HUDEP-2 (cell line): ENCODE measurements around the gene CPE.
"Not testable (repeated sequence)": the region's sequence is repeated elsewhere in the genome, so short reads cannot be mapped to it uniquely, and the experiment has no call there.

Experiments
- DNase-seq, 76 experiments: peaks; one replicate each; lab custom pipeline; 2025; ENCODE audit not compliant: unreplicated experiment in 76 of 76; lab: John Stamatoyannopoulos, UW

CPE gene

GRCh38 chr4:165402375-165402774 is 23.6 kb downstream of the CPE start:
- DNase-seq = no peak

GRCh38 chr4:165403048-165403447 is 24.2 kb downstream of the CPE start:
- no peak for DNase-seq

- no peak for DNase-seq
Measured at GRCh38 chr4:165403637-165404036, 24.8 kb downstream of the CPE start.

- DNase-seq = no peak
Measured at GRCh38 chr4:165404080-165404479, 25.3 kb downstream of the CPE start.

- DNase-seq = no peak
Measured at GRCh38 chr4:165404696-165405095, 25.9 kb downstream of the CPE start.

GRCh38 chr4:165410214-165410613 is 31.4 kb downstream of the CPE start:
- DNase-seq = no peak

- DNase-seq = no peak
Measured at GRCh38 chr4:165415910-165416309, 37.1 kb downstream of the CPE start.

GRCh38 chr4:165418073-165418472 is 39.3 kb downstream of the CPE start:
- DNase-seq = no peak

- no peak for DNase-seq
Measured at GRCh38 chr4:165425629-165426028, 46.8 kb downstream of the CPE start.

- no peak for DNase-seq
Measured at GRCh38 chr4:165426331-165426730, 47.5 kb downstream of the CPE start.

GRCh38 chr4:165426823-165427222 is 48.0 kb downstream of the CPE start:
- no peak for DNase-seq

GRCh38 chr4:165428957-165429356 is 50.1 kb downstream of the CPE start:
- DNase-seq = no peak

GRCh38 chr4:165433529-165433928 is 54.7 kb downstream of the CPE start:
- no peak for DNase-seq

GRCh38 chr4:165437691-165438090 is 58.9 kb downstream of the CPE start:
- DNase-seq = no peak

- no peak for DNase-seq
Measured at GRCh38 chr4:165439344-165439743, 60.5 kb downstream of the CPE start.

- no peak for DNase-seq
Measured at GRCh38 chr4:165439981-165440380, 61.2 kb downstream of the CPE start.

GRCh38 chr4:165440415-165441158 is 61.8 kb downstream of the CPE start:
- no peak for DNase-seq

- no peak for DNase-seq
Measured at GRCh38 chr4:165443276-165443675, 64.5 kb downstream of the CPE start.

GRCh38 chr4:165448700-165449099 is 69.9 kb downstream of the CPE start:
- no peak for DNase-seq

- DNase-seq = no peak
Measured at GRCh38 chr4:165449333-165449732, 70.5 kb downstream of the CPE start.

GRCh38 chr4:165450871-165451270 is 72.1 kb downstream of the CPE start:
- DNase-seq = no peak

GRCh38 chr4:165453140-165453539 is 74.3 kb downstream of the CPE start:
- not testable (repeated sequence) for DNase-seq

GRCh38 chr4:165454426-165454825 is 75.6 kb downstream of the CPE start:
- DNase-seq = no peak
